ENCODE data around the gene GDPD3. TPM values are rescaled to one million over a fixed set of nuclear protein-coding genes. Genes with fewer than 3 reads are reported as not detected.
A peak's percentile ranks its signal among the peaks of the same experiment; 100 is the strongest.

GDPD3 gene
- polyA plus RNA-seq, 3 donors, result 9.6 TPM; not detected in 2

- TF ChIP-seq CTCF (IDR thresholded peaks at IDR 0.05), result no peak
- 84% methylated on average over 22 of the region's 31 CpGs for WGBS (ENCODE audit: insufficient coverage)
- Histone ChIP-seq H3K9me3 (replicated peaks in 1 of 2; ENCODE audit: control insufficient read depth in 1 of 2, insufficient read depth in 1 of 2, low read length in 2 of 2) (no peaks in the 10 kb centered on the region), H3K4me2 (replicated peaks; ENCODE audit: extremely low read depth, low read length, poor library complexity, severe bottlenecking) (peak overlapping the region; percentile 97), H4K20me1 (ENCODE audit: insufficient read depth, low read length) (no peaks in the 10 kb centered on the region), H3K27me3 (ENCODE audit: control insufficient read depth in 2 of 2, insufficient read depth in 2 of 2, low read length in 2 of 2) (no peaks in the 10 kb centered on the region), H3K27ac (ENCODE audit: low read depth in 1 of 2, low read length in 2 of 2) (peak overlapping the region; percentile 38 to 66), H3K4me1 (ENCODE audit: control insufficient read depth in 1 of 2, insufficient read depth in 2 of 2, low read length in 2 of 2) (peaks cover 28 to 29% of the 10 kb centered on the region in 2 donors), H3K9ac (ENCODE audit: insufficient read depth, low read length, poor library complexity, severe bottlenecking) (peak overlapping the region; percentile 65), H3K36me3 (replicated peaks in 1 of 2; ENCODE audit: control insufficient read depth in 1 of 2, insufficient read depth in 2 of 2, low read length in 2 of 2) (peaks cover 17 to 31% of the 10 kb centered on the region in 2 donors), H3K4me3 (replicated peaks in 1 of 3; ENCODE audit: low read depth in 2 of 3, low read length in 3 of 3) (peak overlapping the region; percentile 76 to 91 (median 80)), H2AFZ (ENCODE audit: insufficient read depth, low read depth, low read length, poor library complexity, severe bottlenecking) (peak overlapping the region; percentile 93), H3K79me2 (ENCODE audit: insufficient read depth, low read length) (peaks cover 14% of the 10 kb centered on the region)
- peak overlapping the region; percentile 91 to 96 for H3K4me3 Mint-ChIP-seq
- H3K27ac Mint-ChIP-seq, result peak overlapping the region; percentile 34 to 93 (median 80)
- peaks cover 0 to 4% (median 0%) of the 10 kb centered on the region in 3 donors for H3K27me3 Mint-ChIP-seq (ENCODE audit: low read depth in 3 of 3)
- H3K9me3 Mint-ChIP-seq, result no peaks in the 10 kb centered on the region
- peak in 1 of 3 donors; percentile 10 for DNase-seq
- intact Hi-C loops (cut with micrococcal nuclease), result loop anchor here (2.0 to 5.0 kb wide), 2 partner anchors 29 to 55 kb away; partner anchors contain the start of gene ALDOA (in 2 of the 2)
- peaks cover 29 to 43% of the 10 kb centered on the region in 2 donors for H3K36me3 Mint-ChIP-seq
- H3K4me1 Mint-ChIP-seq, result peaks cover 24% of the 10 kb centered on the region
Measured at GRCh38 chr16:30121741-30122571, 8.6 kb upstream of the GDPD3 start.

GRCh38 chr16:30120340-30121105 is 7.2 kb upstream of the GDPD3 start:
- WGBS (ENCODE audit: insufficient coverage), result no CpG with 5 or more reads among the region's 3 CpGs
- H3K27ac ChIP-seq (ENCODE audit: low read depth in 1 of 2, low read length in 2 of 2), result no peak overlapping the region
- peaks cover 0 to 4% (median 0%) of the 10 kb centered on the region in 3 donors for H3K27me3 Mint-ChIP-seq (ENCODE audit: low read depth in 3 of 3)
- peaks cover 28 to 29% of the 10 kb centered on the region in 2 donors for H3K4me1 ChIP-seq (ENCODE audit: control insufficient read depth in 1 of 2, insufficient read depth in 2 of 2, low read length in 2 of 2)
- H3K4me3 Mint-ChIP-seq, result peak overlapping the region in 1 of 2 donors; percentile 39
- H2AFZ ChIP-seq (ENCODE audit: insufficient read depth, low read depth, low read length, poor library complexity, severe bottlenecking), result no peak overlapping the region
- H4K20me1 ChIP-seq (ENCODE audit: insufficient read depth, low read length), result no peaks in the 10 kb centered on the region
- H3K9ac ChIP-seq (ENCODE audit: insufficient read depth, low read length, poor library complexity, severe bottlenecking), result no peak overlapping the region
- H3K4me2 ChIP-seq (replicated peaks; ENCODE audit: extremely low read depth, low read length, poor library complexity, severe bottlenecking), result no peak overlapping the region
- peaks cover 14% of the 10 kb centered on the region for H3K79me2 ChIP-seq (ENCODE audit: insufficient read depth, low read length)
- peaks cover 25 to 43% of the 10 kb centered on the region in 2 donors for H3K36me3 ChIP-seq (replicated peaks in 1 of 2; ENCODE audit: control insufficient read depth in 1 of 2, insufficient read depth in 2 of 2, low read length in 2 of 2)
- H3K9me3 Mint-ChIP-seq, result no peaks in the 10 kb centered on the region
- H3K4me1 Mint-ChIP-seq, result peaks cover 24% of the 10 kb centered on the region
- no peaks in the 10 kb centered on the region for H3K27me3 ChIP-seq (ENCODE audit: control insufficient read depth in 2 of 2, insufficient read depth in 2 of 2, low read length in 2 of 2)
- H3K27ac Mint-ChIP-seq, result peak overlapping the region in 2 of 7 donors; percentile 54 to 55
- intact Hi-C loops (cut with micrococcal nuclease), result loop anchor here (5.0 kb wide), 1 partner anchor 53 kb away; the partner anchor contains the start of gene ALDOA (in 2 of the 2)
- no peak for DNase-seq
- peaks cover 31 to 57% of the 10 kb centered on the region in 2 donors for H3K36me3 Mint-ChIP-seq
- no peak for TF ChIP-seq CTCF (IDR thresholded peaks at IDR 0.05)
- H3K9me3 ChIP-seq (replicated peaks in 1 of 2; ENCODE audit: control insufficient read depth in 1 of 2, insufficient read depth in 1 of 2, low read length in 2 of 2), result no peaks in the 10 kb centered on the region
- no peak overlapping the region for H3K4me3 ChIP-seq (replicated peaks in 1 of 3; ENCODE audit: low read depth in 2 of 3, low read length in 3 of 3)
